Liver (tissue), 9 donors: ENCODE data around the gene TCEA3. TPM values are rescaled to one million over a fixed set of nuclear protein-coding genes. Genes with fewer than 3 reads are reported as not detected.

ENCODE experiments used
- DNase-seq: peaks from one replicate; pipeline ENCODE4 v3.0.0-alpha.2; 2017; ENCODE audit warnings: low spot score
- H3K27ac ChIP-seq, 2 donors: one replicate each; pipeline ENCODE4 v1.7.0; 2013; ENCODE audit warnings: inconsistent platforms in 2 of 2, low read length in 2 of 2, control low read depth in 1 of 2, low read depth in 1 of 2, mild to moderate bottlenecking in 1 of 2
- H3K27me3 ChIP-seq, 4 donors: one replicate each; pipeline versions ENCODE4 v1.6.1 to v1.7.0; 2013; ENCODE audit warnings: low read length in 3 of 4, inconsistent platforms in 1 of 4, mild to moderate bottlenecking in 1 of 4, moderate library complexity in 1 of 4; ENCODE audit not compliant: control insufficient read depth in 4 of 4, insufficient read depth in 4 of 4
- H3K36me3 ChIP-seq, 4 donors: one replicate each; pipeline versions ENCODE4 v1.6.1 to v1.7.0; 2013; ENCODE audit warnings: low read length in 3 of 4, mild to moderate bottlenecking in 3 of 4, low read depth in 1 of 4, moderate library complexity in 1 of 4; ENCODE audit not compliant: control insufficient read depth in 4 of 4, insufficient read depth in 3 of 4
- H3K4me1 ChIP-seq, 4 donors: one replicate each; pipeline versions ENCODE4 v1.6.1 to v1.7.0; 2013; ENCODE audit warnings: low read length in 3 of 4, mild to moderate bottlenecking in 3 of 4, moderate library complexity in 1 of 4; ENCODE audit not compliant: control insufficient read depth in 4 of 4, insufficient read depth in 4 of 4
- H3K4me3 ChIP-seq, 3 donors: one replicate each; pipeline versions ENCODE4 v1.6.1 to v1.7.0; 2013; ENCODE audit warnings: low read length in 3 of 3, control low read depth in 1 of 3, low read depth in 1 of 3, mild to moderate bottlenecking in 1 of 3
- H3K9ac ChIP-seq, 2 donors: one replicate each; pipeline ENCODE4 v1.7.0; 2013; ENCODE audit warnings: low read length in 2 of 2, mild to moderate bottlenecking in 2 of 2, moderate library complexity in 2 of 2, control low read depth in 1 of 2, low read depth in 1 of 2
- H3K9me3 ChIP-seq, 4 donors: one replicate each; pipeline versions ENCODE4 v1.6.1 to v1.7.0; 2013; ENCODE audit warnings: low read length in 3 of 4; ENCODE audit not compliant: control insufficient read depth in 4 of 4
- EGR1 ChIP-seq, 2 donors: IDR thresholded peaks; 2 replicates each; pipeline ENCODE4 v1.6.1; 2016 to 2018; ENCODE audit warnings: antibody characterized with exemption in 2 of 2, low read depth in 2 of 2
- FOXA1 ChIP-seq: IDR thresholded peaks from 2 replicates; pipeline ENCODE4 v1.6.1; 2016; ENCODE audit warnings: antibody characterized with exemption
- FOXA2 ChIP-seq: IDR thresholded peaks from 2 replicates; pipeline ENCODE4 v1.6.1; 2016; ENCODE audit warnings: antibody characterized with exemption
- GABPA ChIP-seq, 2 donors: IDR thresholded peaks in 1 of 2; conservative IDR thresholded peaks in 1 of 2; 2 replicates each; pipeline ENCODE4 v1.6.1; 2016; ENCODE audit warnings: antibody characterized with exemption in 2 of 2, mild to moderate bottlenecking in 1 of 2, moderate library complexity in 1 of 2
- HNF4A ChIP-seq, 2 donors: conservative IDR thresholded peaks; 2 replicates each; pipeline ENCODE4 v1.6.1; 2016; ENCODE audit warnings: antibody characterized with exemption in 2 of 2, mild to moderate bottlenecking in 2 of 2
- HNF4G ChIP-seq: IDR thresholded peaks from 2 replicates; pipeline ENCODE4 v1.6.1; 2016; ENCODE audit warnings: antibody characterized with exemption
- JUND ChIP-seq, 2 donors: IDR thresholded peaks; 2 replicates each; pipeline ENCODE4 v1.6.1; 2016; ENCODE audit warnings: antibody characterized with exemption in 2 of 2
- NR2F2 ChIP-seq: IDR thresholded peaks from 2 replicates; pipeline ENCODE4 v1.6.1; 2016; ENCODE audit warnings: antibody characterized with exemption
- RAD21 ChIP-seq, 2 donors: IDR thresholded peaks; 2 replicates each; pipeline ENCODE4 v1.6.1; 2016; ENCODE audit warnings: antibody characterized with exemption in 2 of 2, mild to moderate bottlenecking in 2 of 2
- RXRA ChIP-seq, 2 donors: IDR thresholded peaks; 2 replicates each; pipeline ENCODE4 v1.6.1; 2017 to 2018; ENCODE audit warnings: antibody characterized with exemption in 2 of 2, mild to moderate bottlenecking in 1 of 2
- SP1 ChIP-seq: IDR thresholded peaks from 2 replicates; pipeline ENCODE4 v1.6.1; 2018; ENCODE audit warnings: antibody characterized with exemption, mild to moderate bottlenecking
- TAF1 ChIP-seq: conservative IDR thresholded peaks from 2 replicates; pipeline ENCODE4 v1.6.1; 2016; ENCODE audit warnings: antibody characterized with exemption, mild to moderate bottlenecking
- YY1 ChIP-seq: IDR thresholded peaks from 2 replicates; pipeline ENCODE4 v1.6.1; 2016; ENCODE audit warnings: antibody characterized with exemption, mild to moderate bottlenecking
- WGBS: extraction: QIAGEN DNeasy Blood & Tissue Kit; methylation state at CpG from one replicate; pipeline ENCODE4 v1.1.7; 2013; 5-methylcytosine and 5-hydroxymethylcytosine counted together
- polyA plus RNA-seq, 2 donors: library from polyadenylated mRNA; stranded (reverse) in 1 of 2; unstranded in 1 of 2; fragments of 200-250 nt in 1 of 2; fragments of >200 nt in 1 of 2; fragmentation: Nextera tagmentation in 1 of 2; extraction: Ambion mirVana in 1 of 2; gene quantifications; one replicate each; pipeline versions ENCODE4 v1.2.1 to v1.2.3, GENCODE V29; 2013 to 2015
- total RNA-seq, 2 donors: library from RNA; depleted of rRNA; stranded (reverse); fragments of >200 nt; gene quantifications; one replicate each; pipeline ENCODE4 v1.2.3, GENCODE V29; 2014
- TF ChIP-seq, protein P1 (sequence below): IDR thresholded peaks from 2 replicates; pipeline ENCODE4 v1.6.1; 2016; ENCODE audit warnings: antibody characterized with exemption
- TF ChIP-seq, protein P2 (sequence below): IDR thresholded peaks from 2 replicates; pipeline ENCODE4 v1.6.1; 2016; ENCODE audit warnings: antibody characterized with exemption, mild to moderate bottlenecking
- TF ChIP-seq, protein P3 (sequence below): IDR thresholded peaks from 2 replicates; pipeline ENCODE4 v1.6.1; 2016; ENCODE audit warnings: antibody characterized with exemption
- TF ChIP-seq, protein P4 (sequence below): IDR thresholded peaks from 2 replicates; pipeline ENCODE4 v1.6.1; 2016; ENCODE audit warnings: antibody characterized with exemption
- donor health status: healthy.
- donor health status: healthy.
- donor health status: healthy.
- donor health status: healthy.
- donor health status: healthy.

Gene TCEA3
- total and polyA plus RNA-seq, 4 donors: 29.6 to 142 (median 47.6) TPM

DNA sequence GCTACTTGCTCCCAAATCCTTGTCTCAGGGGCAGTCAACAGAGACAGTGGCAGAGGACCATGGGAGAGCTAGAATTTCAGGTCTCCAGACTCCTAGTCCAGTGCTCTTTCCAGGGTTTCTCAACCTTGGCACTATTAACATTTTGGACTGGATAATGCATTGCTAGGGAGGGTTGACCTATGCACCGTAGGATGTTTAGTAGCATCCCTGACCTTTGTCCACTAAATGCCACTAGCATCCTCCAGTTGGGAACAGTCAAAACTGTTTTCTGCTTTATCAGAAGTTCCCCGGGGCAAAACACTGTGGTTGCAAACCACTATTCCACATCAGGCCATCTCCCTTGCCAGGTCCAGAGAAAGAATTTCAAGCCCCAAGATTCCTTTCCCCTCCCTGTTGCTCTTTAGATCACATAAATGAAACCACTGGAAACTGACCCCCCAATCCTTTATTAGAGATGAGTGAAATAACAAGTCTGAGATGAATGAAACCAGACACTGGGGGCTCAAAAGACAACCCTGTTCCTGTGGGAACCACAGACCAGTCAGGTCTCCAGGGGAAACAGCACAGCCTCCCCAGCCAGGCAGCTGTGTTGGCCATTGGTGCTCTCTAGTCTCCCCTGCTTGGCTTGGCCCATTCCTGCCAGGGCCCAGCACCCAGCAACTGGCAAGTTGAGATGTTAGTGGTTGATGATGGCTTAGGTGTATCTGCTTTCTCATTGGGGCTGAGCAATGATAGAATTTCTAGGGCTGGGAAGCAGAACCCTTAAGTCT is 3.8 kb upstream of the TCEA3 start (continued):
- TF ChIP-seq GABPA (IDR thresholded peaks at IDR 0.05 in 1 of 2, conservative IDR thresholded peaks at IDR 0.05 in 1 of 2) (no peak), YY1 (peak; percentile 19), JUND (IDR thresholded peaks at IDR 0.05) (no peak)

DNA sequence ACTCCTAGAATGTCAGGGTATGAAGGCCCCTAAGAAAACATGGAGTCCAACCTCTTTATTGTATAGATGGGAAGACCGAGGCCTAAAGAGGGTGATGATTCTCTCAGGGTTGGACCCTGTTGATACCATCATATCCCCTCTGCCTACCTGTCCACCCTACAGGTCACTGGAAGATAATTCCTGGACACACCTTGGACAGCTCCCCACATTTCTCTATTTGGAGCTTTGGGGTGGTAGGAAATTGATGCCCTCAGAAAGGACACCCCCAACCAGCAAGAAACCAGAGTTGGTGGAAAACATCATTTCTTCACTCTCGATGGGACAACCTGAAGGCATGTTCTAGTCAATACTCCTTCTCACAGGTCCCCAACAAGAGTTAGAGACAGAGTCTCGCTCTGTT is 3.0 kb upstream of the TCEA3 start:
- no peak overlapping the region for H3K27ac ChIP-seq
- no peaks in the 10 kb centered on the region for H3K27me3 ChIP-seq
- TF ChIP-seq, protein P1, sequence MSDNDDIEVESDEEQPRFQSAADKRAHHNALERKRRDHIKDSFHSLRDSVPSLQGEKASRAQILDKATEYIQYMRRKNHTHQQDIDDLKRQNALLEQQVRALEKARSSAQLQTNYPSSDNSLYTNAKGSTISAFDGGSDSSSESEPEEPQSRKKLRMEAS: no peak
- TF ChIP-seq, protein P2, sequence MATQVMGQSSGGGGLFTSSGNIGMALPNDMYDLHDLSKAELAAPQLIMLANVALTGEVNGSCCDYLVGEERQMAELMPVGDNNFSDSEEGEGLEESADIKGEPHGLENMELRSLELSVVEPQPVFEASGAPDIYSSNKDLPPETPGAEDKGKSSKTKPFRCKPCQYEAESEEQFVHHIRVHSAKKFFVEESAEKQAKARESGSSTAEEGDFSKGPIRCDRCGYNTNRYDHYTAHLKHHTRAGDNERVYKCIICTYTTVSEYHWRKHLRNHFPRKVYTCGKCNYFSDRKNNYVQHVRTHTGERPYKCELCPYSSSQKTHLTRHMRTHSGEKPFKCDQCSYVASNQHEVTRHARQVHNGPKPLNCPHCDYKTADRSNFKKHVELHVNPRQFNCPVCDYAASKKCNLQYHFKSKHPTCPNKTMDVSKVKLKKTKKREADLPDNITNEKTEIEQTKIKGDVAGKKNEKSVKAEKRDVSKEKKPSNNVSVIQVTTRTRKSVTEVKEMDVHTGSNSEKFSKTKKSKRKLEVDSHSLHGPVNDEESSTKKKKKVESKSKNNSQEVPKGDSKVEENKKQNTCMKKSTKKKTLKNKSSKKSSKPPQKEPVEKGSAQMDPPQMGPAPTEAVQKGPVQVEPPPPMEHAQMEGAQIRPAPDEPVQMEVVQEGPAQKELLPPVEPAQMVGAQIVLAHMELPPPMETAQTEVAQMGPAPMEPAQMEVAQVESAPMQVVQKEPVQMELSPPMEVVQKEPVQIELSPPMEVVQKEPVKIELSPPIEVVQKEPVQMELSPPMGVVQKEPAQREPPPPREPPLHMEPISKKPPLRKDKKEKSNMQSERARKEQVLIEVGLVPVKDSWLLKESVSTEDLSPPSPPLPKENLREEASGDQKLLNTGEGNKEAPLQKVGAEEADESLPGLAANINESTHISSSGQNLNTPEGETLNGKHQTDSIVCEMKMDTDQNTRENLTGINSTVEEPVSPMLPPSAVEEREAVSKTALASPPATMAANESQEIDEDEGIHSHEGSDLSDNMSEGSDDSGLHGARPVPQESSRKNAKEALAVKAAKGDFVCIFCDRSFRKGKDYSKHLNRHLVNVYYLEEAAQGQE: no peak
- TF ChIP-seq EGR1 (IDR thresholded peaks at IDR 0.05; ENCODE audit: low read depth in 2 of 2) (no peak), SP1 (no peak), TAF1 (no peak), JUND (IDR thresholded peaks at IDR 0.05) (no peak), HNF4A (conservative IDR thresholded peaks at IDR 0.05) (no peak), YY1 (no peak), HNF4G (no peak), RAD21 (IDR thresholded peaks at IDR 0.05) (no peak), RXRA (IDR thresholded peaks at IDR 0.05) (no peak), FOXA1 (no peak), GABPA (IDR thresholded peaks at IDR 0.05 in 1 of 2, conservative IDR thresholded peaks at IDR 0.05 in 1 of 2) (no peak), FOXA2 (no peak), NR2F2 (no peak)
- TF ChIP-seq, protein P3, sequence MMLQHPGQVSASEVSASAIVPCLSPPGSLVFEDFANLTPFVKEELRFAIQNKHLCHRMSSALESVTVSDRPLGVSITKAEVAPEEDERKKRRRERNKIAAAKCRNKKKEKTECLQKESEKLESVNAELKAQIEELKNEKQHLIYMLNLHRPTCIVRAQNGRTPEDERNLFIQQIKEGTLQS: no peak
- TF ChIP-seq, protein P4, sequence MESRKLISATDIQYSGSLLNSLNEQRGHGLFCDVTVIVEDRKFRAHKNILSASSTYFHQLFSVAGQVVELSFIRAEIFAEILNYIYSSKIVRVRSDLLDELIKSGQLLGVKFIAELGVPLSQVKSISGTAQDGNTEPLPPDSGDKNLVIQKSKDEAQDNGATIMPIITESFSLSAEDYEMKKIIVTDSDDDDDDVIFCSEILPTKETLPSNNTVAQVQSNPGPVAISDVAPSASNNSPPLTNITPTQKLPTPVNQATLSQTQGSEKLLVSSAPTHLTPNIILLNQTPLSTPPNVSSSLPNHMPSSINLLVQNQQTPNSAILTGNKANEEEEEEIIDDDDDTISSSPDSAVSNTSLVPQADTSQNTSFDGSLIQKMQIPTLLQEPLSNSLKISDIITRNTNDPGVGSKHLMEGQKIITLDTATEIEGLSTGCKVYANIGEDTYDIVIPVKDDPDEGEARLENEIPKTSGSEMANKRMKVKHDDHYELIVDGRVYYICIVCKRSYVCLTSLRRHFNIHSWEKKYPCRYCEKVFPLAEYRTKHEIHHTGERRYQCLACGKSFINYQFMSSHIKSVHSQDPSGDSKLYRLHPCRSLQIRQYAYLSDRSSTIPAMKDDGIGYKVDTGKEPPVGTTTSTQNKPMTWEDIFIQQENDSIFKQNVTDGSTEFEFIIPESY: no peak
- no peak for DNase-seq
- no peaks in the 10 kb centered on the region for H3K9me3 ChIP-seq
- no peak overlapping the region for H3K9ac ChIP-seq
- peaks cover 0 to 15% (median 6%) of the 10 kb centered on the region in 4 donors for H3K36me3 ChIP-seq
- H3K4me3 ChIP-seq: no peak overlapping the region
- over 99% methylated on average over 3 of the region's 3 CpGs for WGBS
- peaks cover 7 to 46% (median 25%) of the 10 kb centered on the region in 4 donors for H3K4me1 ChIP-seq
